ENCODE results near the gene DDX19B.
"Not testable (repeated sequence)": the region's sequence is repeated elsewhere in the genome, so short reads cannot be mapped to it uniquely, and the experiment has no call there.

DDX19B gene

GRCh38 chr16:70276392-70276791, 22.6 kb upstream of the DDX19B start:
- Histone ChIP-seq H3K27me3 (replicated peaks in 2 of 5; ENCODE audit: control insufficient read depth in 4 of 5, insufficient read depth in 5 of 5, low read length in 4 of 5) (no peaks in the 10 kb centered on the region), H3K9me3 (ENCODE audit: control extremely low read depth in 1 of 5, control insufficient read depth in 4 of 5, insufficient read depth in 2 of 5, low read depth in 1 of 5, low read length in 4 of 5) (no peaks in the 10 kb centered on the region), H3K36me3 (ENCODE audit: control insufficient read depth in 4 of 4, insufficient read depth in 4 of 4, low read length in 3 of 4) (peaks cover 10 to 63% (median 45%) of the 10 kb centered on the region in 4 experiments), H3K4me1 (ENCODE audit: control extremely low read depth in 1 of 4, control insufficient read depth in 4 of 4, insufficient read depth in 4 of 4, low read length in 3 of 4) (no peaks in the 10 kb centered on the region), H3K27ac (ENCODE audit: insufficient read depth in 1 of 2, low read depth in 1 of 2, low read length in 2 of 2, poor library complexity in 1 of 2, severe bottlenecking in 2 of 2) (no peak overlapping the region), H3K4me3 (ENCODE audit: control insufficient read depth in 1 of 7, extremely low read depth in 1 of 7, insufficient read depth in 4 of 7, low read depth in 2 of 7, low read length in 6 of 7) (no peak overlapping the region)
- CTCF ChIA-PET: no interaction called here
- WGBS (ENCODE audit: insufficient coverage): no CpG with 5 or more reads among the region's 1 CpG
- no peak for DNase-seq
- POLR2A ChIA-PET: no interaction called here

GRCh38 chr16:70287304-70287971, 11.5 kb upstream of the DDX19B start:
- DNase-seq; H3K4me3 ChIP-seq (ENCODE audit: control insufficient read depth in 1 of 7, extremely low read depth in 1 of 7, insufficient read depth in 4 of 7, low read depth in 2 of 7, low read length in 6 of 7); H3K9me3 ChIP-seq (ENCODE audit: control extremely low read depth in 1 of 5, control insufficient read depth in 4 of 5, insufficient read depth in 2 of 5, low read depth in 1 of 5, low read length in 4 of 5); POLR2A ChIA-PET; H3K27me3 ChIP-seq (replicated peaks in 2 of 5; ENCODE audit: control insufficient read depth in 4 of 5, insufficient read depth in 5 of 5, low read length in 4 of 5): not testable (repeated sequence)
- Histone ChIP-seq H3K4me1 (ENCODE audit: control extremely low read depth in 1 of 4, control insufficient read depth in 4 of 4, insufficient read depth in 4 of 4, low read length in 3 of 4) (peaks cover 0 to 13% (median 6%) of the 10 kb centered on the region in 4 experiments), H3K27ac (ENCODE audit: insufficient read depth in 1 of 2, low read depth in 1 of 2, low read length in 2 of 2, poor library complexity in 1 of 2, severe bottlenecking in 2 of 2) (peak overlapping the region in 1 of 2 experiments; percentile 98), H3K36me3 (ENCODE audit: control insufficient read depth in 4 of 4, insufficient read depth in 4 of 4, low read length in 3 of 4) (peaks cover 1 to 23% (median 12%) of the 10 kb centered on the region in 4 experiments)
- WGBS (ENCODE audit: insufficient coverage): 100% methylated on average over 12 of the region's 17 CpGs
- CTCF ChIA-PET: interaction anchor here (1.2 to 1.9 kb wide), 3 partner anchors 12 to 20 kb away, joined by 3 to 7 read pairs (median 4); no protein-coding TSS in a partner anchor

- ChIA-PET CTCF (interaction anchor here (1.2 to 1.4 kb wide), 2 partner anchors 9 to 56 kb away, joined by 5 to 6 read pairs; partner anchors contain the start of gene DDX19B), POLR2A (interaction anchor here (0.6 to 1.7 kb wide), 2 partner anchors 10 to 799 kb away, joined by 5 to 15 read pairs; partner anchors contain the start of gene DDX19B)
- Histone ChIP-seq H3K9me3 (ENCODE audit: control extremely low read depth in 1 of 5, control insufficient read depth in 4 of 5, insufficient read depth in 2 of 5, low read depth in 1 of 5, low read length in 4 of 5) (peaks cover 0 to 2% (median 0%) of the 10 kb centered on the region in 5 experiments), H3K4me1 (ENCODE audit: control extremely low read depth in 1 of 4, control insufficient read depth in 4 of 4, insufficient read depth in 4 of 4, low read length in 3 of 4) (peaks cover 0 to 13% (median 6%) of the 10 kb centered on the region in 4 experiments), H3K4me3 (ENCODE audit: control insufficient read depth in 1 of 7, extremely low read depth in 1 of 7, insufficient read depth in 4 of 7, low read depth in 2 of 7, low read length in 6 of 7) (peak within 1 kb of the TSS; percentile 49 to 98 (median 80)), H3K27ac (ENCODE audit: insufficient read depth in 1 of 2, low read depth in 1 of 2, low read length in 2 of 2, poor library complexity in 1 of 2, severe bottlenecking in 2 of 2) (peak within 1 kb of the TSS; percentile 95 to 98), H3K27me3 (replicated peaks in 2 of 5; ENCODE audit: control insufficient read depth in 4 of 5, insufficient read depth in 5 of 5, low read length in 4 of 5) (no peaks in the 10 kb centered on the region), H3K36me3 (ENCODE audit: control insufficient read depth in 4 of 4, insufficient read depth in 4 of 4, low read length in 3 of 4) (peaks cover 0 to 12% (median 2%) of the 10 kb centered on the region in 4 experiments)
- DNase-seq: peak; percentile 100
- 0% methylated on average over 42 of the region's 53 CpGs for WGBS (ENCODE audit: insufficient coverage)
Measured at GRCh38 chr16:70289229-70290094, 9.5 kb upstream of the DDX19B start, which contains the start of gene AARS1. TSS of gene AARS1 (minus strand) at chr16:70289506. CDS start at chr16:70282763, 6,743 bp downstream.

GRCh38 chr16:70290949-70291519, 8.0 kb upstream of the DDX19B start:
- Histone ChIP-seq H3K27me3 (replicated peaks in 2 of 5; ENCODE audit: control insufficient read depth in 4 of 5, insufficient read depth in 5 of 5, low read length in 4 of 5) (no peaks in the 10 kb centered on the region), H3K36me3 (ENCODE audit: control insufficient read depth in 4 of 4, insufficient read depth in 4 of 4, low read length in 3 of 4) (no peaks in the 10 kb centered on the region), H3K27ac (ENCODE audit: insufficient read depth in 1 of 2, low read depth in 1 of 2, low read length in 2 of 2, poor library complexity in 1 of 2, severe bottlenecking in 2 of 2) (no peak overlapping the region), H3K9me3 (ENCODE audit: control extremely low read depth in 1 of 5, control insufficient read depth in 4 of 5, insufficient read depth in 2 of 5, low read depth in 1 of 5, low read length in 4 of 5) (peaks cover 0 to 2% (median 0%) of the 10 kb centered on the region in 5 experiments), H3K4me1 (ENCODE audit: control extremely low read depth in 1 of 4, control insufficient read depth in 4 of 4, insufficient read depth in 4 of 4, low read length in 3 of 4) (peaks cover 0 to 13% (median 6%) of the 10 kb centered on the region in 4 experiments), H3K4me3 (ENCODE audit: control insufficient read depth in 1 of 7, extremely low read depth in 1 of 7, insufficient read depth in 4 of 7, low read depth in 2 of 7, low read length in 6 of 7) (no peak overlapping the region)
- ChIA-PET CTCF (interaction anchor here (0.9 to 1.2 kb wide), 2 partner anchors 9 to 12 kb away, joined by 3 read pairs; no protein-coding TSS in a partner anchor), POLR2A (interaction anchor here (0.6 kb wide), 1 partner anchor 471 kb away, joined by 3 read pairs; no protein-coding TSS in a partner anchor)
- no peak for DNase-seq

- H3K9me3 ChIP-seq (ENCODE audit: control extremely low read depth in 1 of 5, control insufficient read depth in 4 of 5, insufficient read depth in 2 of 5, low read depth in 1 of 5, low read length in 4 of 5); H3K27ac ChIP-seq (ENCODE audit: insufficient read depth in 1 of 2, low read depth in 1 of 2, low read length in 2 of 2, poor library complexity in 1 of 2, severe bottlenecking in 2 of 2); DNase-seq; CTCF ChIA-PET; H3K36me3 ChIP-seq (ENCODE audit: control insufficient read depth in 4 of 4, insufficient read depth in 4 of 4, low read length in 3 of 4); H3K4me3 ChIP-seq (ENCODE audit: control insufficient read depth in 1 of 7, extremely low read depth in 1 of 7, insufficient read depth in 4 of 7, low read depth in 2 of 7, low read length in 6 of 7); H3K27me3 ChIP-seq (replicated peaks in 2 of 5; ENCODE audit: control insufficient read depth in 4 of 5, insufficient read depth in 5 of 5, low read length in 4 of 5): not testable (repeated sequence)
- 100% methylated on average over 2 of the region's 11 CpGs for WGBS (ENCODE audit: insufficient coverage)
- H3K4me1 ChIP-seq (ENCODE audit: control extremely low read depth in 1 of 4, control insufficient read depth in 4 of 4, insufficient read depth in 4 of 4, low read length in 3 of 4): peaks cover 0 to 13% (median 6%) of the 10 kb centered on the region in 4 experiments
- POLR2A ChIA-PET: interaction anchor here (0.6 kb wide), 1 partner anchor 391 kb away, joined by 4 read pairs; no protein-coding TSS in a partner anchor
Measured at GRCh38 chr16:70292148-70292547, 6.8 kb upstream of the DDX19B start.

GRCh38 chr16:70294385-70295025, 4.5 kb upstream of the DDX19B start:
- CTCF ChIA-PET: interaction anchor here (0.6 kb wide), 1 partner anchor 25 kb away, joined by 3 read pairs; no protein-coding TSS in a partner anchor
- WGBS (ENCODE audit: insufficient coverage): 96% methylated on average over 27 of the region's 28 CpGs

More at GRCh38 chr16:70294385-70295025, 4.5 kb upstream of the DDX19B start:
- Histone ChIP-seq H3K27ac (ENCODE audit: insufficient read depth in 1 of 2, low read depth in 1 of 2, low read length in 2 of 2, poor library complexity in 1 of 2, severe bottlenecking in 2 of 2) (no peak overlapping the region), H3K9me3 (ENCODE audit: control extremely low read depth in 1 of 5, control insufficient read depth in 4 of 5, insufficient read depth in 2 of 5, low read depth in 1 of 5, low read length in 4 of 5) (peaks cover 0 to 2% (median 0%) of the 10 kb centered on the region in 5 experiments), H3K4me3 (ENCODE audit: control insufficient read depth in 1 of 7, extremely low read depth in 1 of 7, insufficient read depth in 4 of 7, low read depth in 2 of 7, low read length in 6 of 7) (no peak overlapping the region), H3K27me3 (replicated peaks in 2 of 5; ENCODE audit: control insufficient read depth in 4 of 5, insufficient read depth in 5 of 5, low read length in 4 of 5) (no peaks in the 10 kb centered on the region), H3K36me3 (ENCODE audit: control insufficient read depth in 4 of 4, insufficient read depth in 4 of 4, low read length in 3 of 4) (no peaks in the 10 kb centered on the region), H3K4me1 (ENCODE audit: control extremely low read depth in 1 of 4, control insufficient read depth in 4 of 4, insufficient read depth in 4 of 4, low read length in 3 of 4) (peaks cover 0 to 17% (median 11%) of the 10 kb centered on the region in 4 experiments)
- POLR2A ChIA-PET: no interaction called here
- DNase-seq: no peak

Measured in common myeloid progenitor, CD34-positive (primary cell).